NCI-H2227 treated with DMSO at 0.1 percent for 48 hours (cell line): ENCODE measurements around the gene TMEM208.

Experiments used
- DNase-seq: peaks from one replicate; lab custom pipeline; 2025; lab: John Stamatoyannopoulos, UW

The TMEM208 gene

GRCh38 chr16:67191995-67192681, 34.8 kb upstream of the TMEM208 start, which contains the start of gene E2F4:
E2F4 (plus strand) TSS chr16:67192155; CDS start chr16:67192228, 73 bp downstream.
- DNase-seq: peak; percentile 74

- no peak for DNase-seq
Observed at GRCh38 chr16:67192781-67193361, 34.1 kb upstream of the TMEM208 start.

GRCh38 chr16:67193536-67193935, 33.4 kb upstream of the TMEM208 start:
- no peak for DNase-seq

GRCh38 chr16:67194260-67194659, 32.7 kb upstream of the TMEM208 start:
- DNase-seq: no peak

DNA sequence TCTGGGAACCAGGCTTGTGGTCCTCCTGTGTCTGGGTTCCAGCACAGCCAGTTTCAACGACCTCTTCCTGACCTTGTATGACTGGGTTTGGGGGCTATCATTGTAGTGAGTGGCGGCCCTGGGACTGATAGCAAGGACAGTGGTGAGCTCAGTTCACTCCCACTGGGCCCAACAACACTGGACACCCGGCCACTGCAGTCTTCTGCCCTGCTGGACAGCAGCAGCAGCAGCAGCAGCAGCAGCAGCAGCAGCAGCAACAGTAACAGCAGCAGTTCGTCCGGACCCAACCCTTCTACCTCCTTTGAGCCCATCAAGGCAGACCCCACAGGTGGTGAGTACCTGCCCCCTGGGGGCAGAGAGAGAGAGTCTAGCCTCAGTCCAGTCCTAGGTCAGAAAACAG, 31.3 kb upstream of the TMEM208 start:
- DNase-seq: no peak

GRCh38 chr16:67196881-67197280, 30.0 kb upstream of the TMEM208 start:
- no peak for DNase-seq

GRCh38 chr16:67197704-67198103, 29.2 kb upstream of the TMEM208 start:
- DNase-seq: no peak

GRCh38 chr16:67198238-67198734, 28.6 kb upstream of the TMEM208 start:
- DNase-seq: no peak

GRCh38 chr16:67199011-67199807, 27.7 kb upstream of the TMEM208 start, which contains the start of gene ELMO3:
ELMO3 (plus strand) TSS chr16:67199131; CDS start chr16:67199327, 196 bp downstream.
- DNase-seq: no peak

GRCh38 chr16:67199808-67200198, 27.1 kb upstream of the TMEM208 start:
- DNase-seq: no peak

DNA sequence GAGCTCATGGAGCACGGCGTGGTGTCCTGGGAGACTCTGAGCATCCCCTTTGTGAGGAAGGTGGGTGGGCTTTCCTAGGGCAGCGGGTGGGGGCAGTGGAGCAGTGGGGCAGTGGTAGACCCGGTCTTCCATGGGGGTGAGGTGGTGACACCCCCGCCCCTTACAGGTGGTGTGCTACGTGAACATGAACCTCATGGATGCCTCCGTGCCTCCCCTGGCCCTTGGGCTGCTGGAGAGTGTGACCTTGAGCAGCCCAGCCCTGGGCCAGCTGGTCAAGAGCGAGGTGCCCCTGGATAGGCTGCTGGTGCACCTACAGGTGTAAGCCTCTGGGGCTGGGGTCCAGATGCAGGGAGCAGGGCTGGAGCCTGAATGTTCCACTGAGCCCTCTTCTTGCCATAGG, 26.4 kb upstream of the TMEM208 start:
- no peak for DNase-seq

- DNase-seq: no peak
Observed at GRCh38 chr16:67201411-67202345, 25.3 kb upstream of the TMEM208 start.

- no peak for DNase-seq
Observed at GRCh38 chr16:67202426-67202825, 24.5 kb upstream of the TMEM208 start.

DNA sequence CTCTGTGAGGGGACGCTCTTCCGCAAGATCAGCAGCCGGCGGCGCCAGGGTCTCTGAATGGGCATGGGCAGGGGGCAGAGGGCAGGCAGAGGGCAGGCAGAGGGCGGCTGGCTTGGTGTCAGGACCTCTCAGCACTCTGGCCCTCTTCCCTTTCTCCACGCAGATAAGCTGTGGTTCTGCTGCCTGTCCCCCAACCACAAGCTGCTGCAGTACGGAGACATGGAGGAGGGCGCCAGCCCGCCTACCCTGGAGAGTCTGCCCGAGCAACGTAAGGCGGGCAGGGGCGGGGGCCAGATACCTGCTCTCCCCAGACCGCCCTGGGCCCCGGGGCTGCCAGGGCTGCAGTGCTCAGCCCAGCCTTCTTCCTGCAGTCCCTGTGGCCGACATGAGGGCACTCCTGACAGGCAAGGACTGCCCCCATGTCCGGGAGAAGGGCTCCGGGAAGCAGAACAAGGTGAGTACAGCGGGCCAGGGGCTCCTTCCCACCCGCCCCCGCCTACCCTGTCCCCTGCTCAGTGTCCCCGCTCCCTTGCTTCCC, 23.9 kb upstream of the TMEM208 start:
- DNase-seq: no peak

GRCh38 chr16:67204076-67204475, 22.9 kb upstream of the TMEM208 start:
- DNase-seq: no peak

GRCh38 chr16:67206129-67206837, 20.6 kb upstream of the TMEM208 start:
- DNase-seq: no peak

GRCh38 chr16:67206838-67207248, 20.1 kb upstream of the TMEM208 start:
- no peak for DNase-seq

- DNase-seq: no peak
Observed at GRCh38 chr16:67207249-67208091, 19.5 kb upstream of the TMEM208 start.

DNA sequence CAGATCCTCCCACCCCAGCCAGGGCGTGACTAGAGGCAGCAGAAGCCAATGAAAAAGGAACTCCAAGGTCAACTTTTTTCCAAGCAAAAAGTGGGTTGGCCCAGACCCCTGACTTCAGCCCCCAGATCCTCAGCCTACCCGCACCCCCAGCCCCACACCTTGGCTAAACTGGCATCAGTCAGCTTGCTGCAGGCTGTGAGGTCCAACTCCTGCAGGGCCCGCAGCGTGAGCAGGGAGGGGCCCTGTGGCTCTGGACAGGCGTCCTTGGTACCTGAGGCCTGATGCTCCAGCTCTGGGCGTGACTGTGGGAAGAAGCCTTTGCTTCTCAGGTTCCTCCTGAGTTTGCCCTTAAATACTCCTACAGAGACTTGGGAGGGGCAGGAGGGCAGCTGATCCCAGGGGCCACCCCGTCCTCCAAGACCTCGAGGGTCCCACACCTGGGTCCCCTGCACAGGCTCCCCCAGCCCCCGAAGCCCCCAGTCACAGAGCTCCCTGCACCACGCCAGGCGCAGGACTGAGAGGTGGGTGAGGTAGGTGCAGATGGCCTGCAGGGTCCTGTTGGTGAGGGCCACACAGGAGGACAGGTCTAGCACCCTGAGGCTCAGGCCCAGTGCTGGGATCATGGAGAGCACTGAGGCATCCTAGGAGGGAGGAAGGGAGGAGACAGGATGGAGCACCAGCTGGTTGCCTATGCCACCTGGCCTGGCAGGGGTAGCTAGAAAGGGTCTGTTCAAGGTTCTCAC, 18.6 kb upstream of the TMEM208 start:
- DNase-seq: no peak
